SK-N-SH treated with all-trans-retinoic acid at 6 μM for 48 hours (cell line): Measurements from ENCODE around the gene COL23A1.

Experiments used
- ATAC-seq: fragments of 200-7000 bp; cut with Tn5 transposase; 3 replicates; pipeline ENCODE4 v1.9.1; 2020; ENCODE audit warnings: mild to moderate bottlenecking, moderate library complexity
- ARNTL ChIP-seq: fragments of 450-650 bp; formaldehyde crosslinking; IDR thresholded peaks from 2 replicates; pipeline ENCODE4 v1.5.0; 2020; ENCODE audit warnings: low read depth, mild to moderate bottlenecking, moderate library complexity, borderline replicate concordance
- BACH2 ChIP-seq: fragments of 250-450 bp; sonication (Bioruptor Pico); IDR thresholded peaks from 2 replicates; pipeline ENCODE4 v1.9.0; 2021; ENCODE audit warnings: mild to moderate bottlenecking, borderline replicate concordance
- CREB5 ChIP-seq: fragments of 250-450 bp; sonication (Bioruptor Pico); IDR thresholded peaks from 2 replicates; pipeline ENCODE4 v1.5.1; 2020; ENCODE audit warnings: low read depth, mild to moderate bottlenecking, moderate library complexity
- CSDC2 ChIP-seq: fragments of 250-450 bp; sonication (Bioruptor Pico); IDR thresholded peaks from 2 replicates; pipeline ENCODE4 v1.5.0; 2020; ENCODE audit warnings: mild to moderate bottlenecking, moderate library complexity
- CSRNP3 ChIP-seq: fragments of 250-450 bp; sonication (Bioruptor Pico); IDR thresholded peaks from 2 replicates; pipeline ENCODE4 v1.5.1; 2021; ENCODE audit warnings: mild to moderate bottlenecking, moderate library complexity
- ESRRG ChIP-seq: fragments of 250-450 bp; sonication (Bioruptor Pico); IDR thresholded peaks from 2 replicates; pipeline ENCODE4 v1.6.1; 2021; ENCODE audit warnings: mild to moderate bottlenecking
- GLIS3 ChIP-seq: fragments of 250-450 bp; sonication (Bioruptor Pico); IDR thresholded peaks from 2 replicates; pipeline ENCODE4 v1.5.0; 2020; ENCODE audit warnings: mild to moderate bottlenecking, moderate library complexity
- OSR1 ChIP-seq: fragments of 250-450 bp; sonication (Bioruptor Pico); IDR thresholded peaks from 2 replicates; pipeline ENCODE4 v1.8.0; 2022; ENCODE audit warnings: moderate library complexity, mild to moderate bottlenecking, inconsistent platforms
- PATZ1 ChIP-seq: fragments of 250-450 bp; sonication (Bioruptor Pico); IDR thresholded peaks from 2 replicates; pipeline ENCODE4 v1.8.0; 2020; ENCODE audit warnings: mild to moderate bottlenecking, moderate library complexity, borderline replicate concordance
- PPARA ChIP-seq: fragments of 250-450 bp; sonication (Bioruptor Pico); IDR thresholded peaks from 2 replicates; pipeline ENCODE4 v1.5.0; 2020; ENCODE audit warnings: mild to moderate bottlenecking, borderline replicate concordance
- RARB ChIP-seq: fragments of 250-450 bp; sonication (Bioruptor Pico); IDR thresholded peaks from 2 replicates; pipeline ENCODE4 v1.8.0; 2021; ENCODE audit warnings: mild to moderate bottlenecking, moderate library complexity
- SNAI2 ChIP-seq: fragments of 250-450 bp; sonication (Bioruptor Pico); IDR thresholded peaks from 2 replicates; pipeline ENCODE4 v1.5.0; 2020; ENCODE audit warnings: mild to moderate bottlenecking, moderate library complexity
- TCF4 ChIP-seq: fragments of 250-450 bp; sonication (Bioruptor Pico); IDR thresholded peaks from 2 replicates; pipeline ENCODE4 v1.8.0; 2021; ENCODE audit warnings: mild to moderate bottlenecking, moderate library complexity, borderline replicate concordance
- TOX ChIP-seq: fragments of 250-450 bp; sonication (Bioruptor Pico); IDR thresholded peaks from 2 replicates; pipeline ENCODE4 v1.8.0; 2021; ENCODE audit warnings: mild to moderate bottlenecking, moderate library complexity, borderline replicate concordance
- ZC3H10 ChIP-seq: fragments of 250-450 bp; sonication (Bioruptor Pico); IDR thresholded peaks from 2 replicates; pipeline ENCODE4 v1.5.1; 2021; ENCODE audit warnings: mild to moderate bottlenecking, moderate library complexity
- ZFP3 ChIP-seq: fragments of 250-450 bp; sonication (Bioruptor Pico); IDR thresholded peaks from 2 replicates; pipeline ENCODE4 v1.5.0; 2020; ENCODE audit warnings: mild to moderate bottlenecking, moderate library complexity
- ZFP30 ChIP-seq: fragments of 450-650 bp; formaldehyde crosslinking; IDR thresholded peaks from 2 replicates; pipeline ENCODE4 v1.5.0; 2022; ENCODE audit warnings: mild to moderate bottlenecking, moderate library complexity
- ZNF565 ChIP-seq: fragments of 450-650 bp; formaldehyde crosslinking; conservative IDR thresholded peaks from 2 replicates; pipeline ENCODE4 v1.5.0; 2020; ENCODE audit warnings: low read depth, mild to moderate bottlenecking, moderate library complexity
- ZNF70 ChIP-seq: fragments of 450-650 bp; formaldehyde crosslinking; IDR thresholded peaks from 2 replicates; pipeline ENCODE4 v1.5.0; 2020; ENCODE audit warnings: mild to moderate bottlenecking, moderate library complexity
- ZNF8 ChIP-seq: fragments of 450-650 bp; formaldehyde crosslinking; IDR thresholded peaks from 2 replicates; pipeline ENCODE4 v1.5.0; 2020; ENCODE audit warnings: mild to moderate bottlenecking, moderate library complexity
- TF ChIP-seq, protein P1 (sequence below): fragments of 250-450 bp; sonication (Bioruptor Pico); IDR thresholded peaks from 2 replicates; pipeline ENCODE4 v1.5.0; 2020; ENCODE audit warnings: mild to moderate bottlenecking, moderate library complexity
- TF ChIP-seq, protein P2 (sequence below): fragments of 250-450 bp; sonication (Bioruptor Pico); IDR thresholded peaks from 2 replicates; pipeline ENCODE4 v1.8.0; 2021; ENCODE audit warnings: low read depth, mild to moderate bottlenecking, moderate library complexity, borderline replicate concordance

COL23A1 gene

DNA sequence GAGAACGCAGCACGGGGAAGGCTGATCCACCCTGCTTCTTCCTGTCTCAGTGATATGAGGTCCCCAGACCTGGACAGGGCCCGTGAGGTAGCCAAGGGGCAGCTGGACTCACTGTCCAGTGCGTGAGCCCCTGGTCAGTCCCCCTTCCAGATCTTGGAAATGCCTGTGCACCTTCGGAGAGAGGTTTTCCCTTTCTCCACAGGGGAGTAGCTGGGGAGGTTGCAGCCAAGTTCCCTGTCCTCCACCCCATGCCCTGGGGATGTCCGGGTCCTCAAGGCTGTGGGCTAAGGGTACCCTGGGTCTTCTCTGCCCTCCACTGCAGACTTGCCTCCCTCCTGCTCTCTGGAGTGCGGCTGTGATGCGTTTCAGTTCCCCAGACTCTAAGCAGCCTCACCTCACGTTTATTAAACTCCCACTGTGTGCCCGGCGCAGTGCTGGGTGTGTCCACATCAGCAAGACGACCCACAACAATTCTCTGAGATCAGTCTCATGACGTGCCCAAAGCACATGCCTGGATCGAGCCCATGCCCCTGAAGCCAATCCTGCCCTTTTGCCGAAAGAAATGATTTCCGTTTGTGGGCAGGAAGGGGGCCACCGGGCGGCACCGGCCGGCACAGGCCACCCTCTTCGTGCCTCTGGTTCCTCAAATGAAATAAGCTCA is 256.2 kb downstream of the COL23A1 start:
- ATAC-seq: no peak
- no peak for TF ChIP-seq TOX (CRISPR knock-in tag)
- TF ChIP-seq ZC3H10: no peak
- no peak for TF ChIP-seq TCF4 (CRISPR knock-in tag)
- no peak for TF ChIP-seq BACH2 (CRISPR knock-in tag)
- TF ChIP-seq, protein P1, sequence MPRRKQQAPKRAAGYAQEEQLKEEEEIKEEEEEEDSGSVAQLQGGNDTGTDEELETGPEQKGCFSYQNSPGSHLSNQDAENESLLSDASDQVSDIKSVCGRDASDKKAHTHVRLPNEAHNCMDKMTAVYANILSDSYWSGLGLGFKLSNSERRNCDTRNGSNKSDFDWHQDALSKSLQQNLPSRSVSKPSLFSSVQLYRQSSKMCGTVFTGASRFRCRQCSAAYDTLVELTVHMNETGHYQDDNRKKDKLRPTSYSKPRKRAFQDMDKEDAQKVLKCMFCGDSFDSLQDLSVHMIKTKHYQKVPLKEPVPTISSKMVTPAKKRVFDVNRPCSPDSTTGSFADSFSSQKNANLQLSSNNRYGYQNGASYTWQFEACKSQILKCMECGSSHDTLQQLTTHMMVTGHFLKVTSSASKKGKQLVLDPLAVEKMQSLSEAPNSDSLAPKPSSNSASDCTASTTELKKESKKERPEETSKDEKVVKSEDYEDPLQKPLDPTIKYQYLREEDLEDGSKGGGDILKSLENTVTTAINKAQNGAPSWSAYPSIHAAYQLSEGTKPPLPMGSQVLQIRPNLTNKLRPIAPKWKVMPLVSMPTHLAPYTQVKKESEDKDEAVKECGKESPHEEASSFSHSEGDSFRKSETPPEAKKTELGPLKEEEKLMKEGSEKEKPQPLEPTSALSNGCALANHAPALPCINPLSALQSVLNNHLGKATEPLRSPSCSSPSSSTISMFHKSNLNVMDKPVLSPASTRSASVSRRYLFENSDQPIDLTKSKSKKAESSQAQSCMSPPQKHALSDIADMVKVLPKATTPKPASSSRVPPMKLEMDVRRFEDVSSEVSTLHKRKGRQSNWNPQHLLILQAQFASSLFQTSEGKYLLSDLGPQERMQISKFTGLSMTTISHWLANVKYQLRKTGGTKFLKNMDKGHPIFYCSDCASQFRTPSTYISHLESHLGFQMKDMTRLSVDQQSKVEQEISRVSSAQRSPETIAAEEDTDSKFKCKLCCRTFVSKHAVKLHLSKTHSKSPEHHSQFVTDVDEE (CRISPR knock-in tag): no peak
- no peak for TF ChIP-seq ARNTL
- TF ChIP-seq PPARA: no peak
- TF ChIP-seq PATZ1: no peak
- no peak for TF ChIP-seq ZFP30 (CRISPR knock-in tag)
- no peak for TF ChIP-seq RARB (CRISPR knock-in tag)
- no peak for TF ChIP-seq CREB5
- no peak for TF ChIP-seq GLIS3 (CRISPR knock-in tag)
- TF ChIP-seq ESRRG (CRISPR knock-in tag): no peak
- no peak for TF ChIP-seq CSDC2
- no peak for TF ChIP-seq SNAI2 (CRISPR knock-in tag)
- no peak for TF ChIP-seq ZNF70 (CRISPR knock-in tag)
- TF ChIP-seq, all 23 proteins: peak for 0

- ATAC-seq: no peak
Measured at GRCh38 chr5:178332210-178332641, 258.0 kb downstream of the COL23A1 start.

More at GRCh38 chr5:178332210-178332641, 258.0 kb downstream of the COL23A1 start:
- no peak for TF ChIP-seq ARNTL
- TF ChIP-seq ZNF565: no peak
- TF ChIP-seq ZNF8: no peak
- TF ChIP-seq ZFP30 (CRISPR knock-in tag): no peak
- no peak for TF ChIP-seq SNAI2 (CRISPR knock-in tag)
- TF ChIP-seq RARB (CRISPR knock-in tag): no peak
- TF ChIP-seq ZFP3 (CRISPR knock-in tag): no peak
- no peak for TF ChIP-seq CSDC2
- TF ChIP-seq, protein P1 (CRISPR knock-in tag): no peak
- no peak for TF ChIP-seq PPARA
- no peak for TF ChIP-seq ZC3H10
- TF ChIP-seq ESRRG (CRISPR knock-in tag): no peak
- TF ChIP-seq GLIS3 (CRISPR knock-in tag): no peak
- TF ChIP-seq CSRNP3 (CRISPR knock-in tag): no peak
- no peak for TF ChIP-seq TOX (CRISPR knock-in tag)
- no peak for TF ChIP-seq PATZ1
- TF ChIP-seq OSR1 (CRISPR knock-in tag): no peak
- TF ChIP-seq ZNF70 (CRISPR knock-in tag): no peak
- TF ChIP-seq BACH2 (CRISPR knock-in tag): no peak
- TF ChIP-seq, protein P2, sequence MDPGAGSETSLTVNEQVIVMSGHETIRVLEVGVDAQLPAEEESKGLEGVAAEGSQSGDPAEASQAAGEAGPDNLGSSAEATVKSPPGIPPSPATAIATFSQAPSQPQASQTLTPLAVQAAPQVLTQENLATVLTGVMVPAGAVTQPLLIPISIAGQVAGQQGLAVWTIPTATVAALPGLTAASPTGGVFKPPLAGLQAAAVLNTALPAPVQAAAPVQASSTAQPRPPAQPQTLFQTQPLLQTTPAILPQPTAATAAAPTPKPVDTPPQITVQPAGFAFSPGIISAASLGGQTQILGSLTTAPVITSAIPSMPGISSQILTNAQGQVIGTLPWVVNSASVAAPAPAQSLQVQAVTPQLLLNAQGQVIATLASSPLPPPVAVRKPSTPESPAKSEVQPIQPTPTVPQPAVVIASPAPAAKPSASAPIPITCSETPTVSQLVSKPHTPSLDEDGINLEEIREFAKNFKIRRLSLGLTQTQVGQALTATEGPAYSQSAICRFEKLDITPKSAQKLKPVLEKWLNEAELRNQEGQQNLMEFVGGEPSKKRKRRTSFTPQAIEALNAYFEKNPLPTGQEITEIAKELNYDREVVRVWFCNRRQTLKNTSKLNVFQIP (CRISPR knock-in tag): no peak
- TF ChIP-seq, all 23 proteins: peak for 0
